GM21515 (cell line): ENCODE measurements around the gene SLC14A1.

Experiments
- ATAC-seq: cut with Tn5 transposase; IDR thresholded peaks from one replicate; pipeline ENCODE4 v1.9.1; 2021; ENCODE audit not compliant: unreplicated experiment

Gene SLC14A1

GRCh38 chr18:45723567-45724355 is at the start of gene SLC14A1:
Gene SLC14A1 (plus strand): TSS chr18:45724181. CDS start chr18:45730321, 6,140 bp downstream.
- no peak for ATAC-seq

GRCh38 chr18:45677276-45677807 is 46.6 kb upstream of the SLC14A1 start:
- no peak for ATAC-seq

- ATAC-seq, result no peak
These were observed 45.5 kb upstream of the SLC14A1 start for GRCh38 chr18:45678441-45678840.

DNA sequence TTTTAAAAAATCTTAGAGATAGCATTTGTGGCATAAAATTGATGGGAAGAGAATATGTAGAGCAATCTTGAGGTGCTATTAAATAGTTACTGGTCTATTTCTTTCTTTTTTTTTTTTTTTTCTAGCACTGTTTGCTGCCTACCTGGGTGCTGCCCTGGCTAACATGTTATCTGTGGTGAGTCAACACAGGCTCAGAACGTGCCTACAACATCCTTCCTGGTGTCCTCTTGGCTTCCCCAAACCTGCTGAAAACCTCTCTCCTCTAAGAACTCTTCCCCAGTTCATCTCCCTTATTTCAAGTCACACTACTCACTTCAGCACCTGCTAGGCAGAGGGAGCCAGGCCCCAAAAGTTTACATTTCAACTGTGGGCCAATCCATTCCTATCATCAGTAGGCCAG is 45.1 kb upstream of the SLC14A1 start:
- ATAC-seq, result no peak

DNA sequence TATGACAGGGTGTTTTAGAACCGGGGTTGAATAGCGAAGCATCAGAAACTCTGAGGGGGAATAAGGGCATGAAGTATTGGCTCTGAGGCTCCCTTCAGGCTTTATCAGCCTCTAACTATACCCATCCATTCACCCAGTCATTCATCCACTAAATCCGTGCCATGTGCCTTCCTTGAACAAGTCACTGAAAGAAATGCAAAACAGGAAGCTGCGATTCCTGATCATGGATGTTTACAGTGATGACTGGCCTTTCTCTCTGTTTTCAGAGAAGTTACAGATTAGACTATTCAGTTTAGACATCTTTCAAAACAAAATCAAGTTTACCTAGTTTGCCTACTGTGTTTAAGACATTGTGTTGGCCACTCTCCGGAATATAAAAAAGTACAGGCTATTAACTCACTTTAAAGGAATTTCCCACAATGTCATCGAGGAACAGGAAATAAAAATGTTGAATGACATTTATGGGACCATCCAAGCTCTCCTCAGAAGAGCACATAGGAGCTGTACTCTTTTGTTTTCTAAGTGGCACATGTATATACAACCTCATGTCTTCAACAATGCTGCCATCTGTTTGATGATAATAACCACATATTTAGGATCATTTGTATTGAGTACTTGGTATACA is 43.8 kb upstream of the SLC14A1 start:
- no peak for ATAC-seq

DNA sequence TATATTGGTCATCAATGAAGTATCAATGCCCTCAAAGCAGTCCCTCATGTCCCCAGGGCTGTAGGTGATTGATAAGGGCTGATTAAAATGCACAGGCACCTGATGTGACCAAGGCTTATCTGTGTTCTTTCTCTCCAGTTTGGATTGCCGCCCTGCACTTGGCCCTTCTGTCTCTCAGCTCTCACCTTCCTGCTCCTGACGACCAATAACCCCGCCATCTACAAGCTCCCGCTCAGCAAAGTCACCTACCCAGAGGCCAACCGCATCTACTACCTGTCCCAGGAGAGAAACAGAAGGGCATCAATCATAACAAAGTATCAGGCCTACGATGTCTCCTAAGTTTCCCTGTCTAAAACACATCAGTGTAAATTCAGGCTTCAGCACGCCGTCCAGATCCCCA is 41.8 kb upstream of the SLC14A1 start:
- no peak for ATAC-seq

DNA sequence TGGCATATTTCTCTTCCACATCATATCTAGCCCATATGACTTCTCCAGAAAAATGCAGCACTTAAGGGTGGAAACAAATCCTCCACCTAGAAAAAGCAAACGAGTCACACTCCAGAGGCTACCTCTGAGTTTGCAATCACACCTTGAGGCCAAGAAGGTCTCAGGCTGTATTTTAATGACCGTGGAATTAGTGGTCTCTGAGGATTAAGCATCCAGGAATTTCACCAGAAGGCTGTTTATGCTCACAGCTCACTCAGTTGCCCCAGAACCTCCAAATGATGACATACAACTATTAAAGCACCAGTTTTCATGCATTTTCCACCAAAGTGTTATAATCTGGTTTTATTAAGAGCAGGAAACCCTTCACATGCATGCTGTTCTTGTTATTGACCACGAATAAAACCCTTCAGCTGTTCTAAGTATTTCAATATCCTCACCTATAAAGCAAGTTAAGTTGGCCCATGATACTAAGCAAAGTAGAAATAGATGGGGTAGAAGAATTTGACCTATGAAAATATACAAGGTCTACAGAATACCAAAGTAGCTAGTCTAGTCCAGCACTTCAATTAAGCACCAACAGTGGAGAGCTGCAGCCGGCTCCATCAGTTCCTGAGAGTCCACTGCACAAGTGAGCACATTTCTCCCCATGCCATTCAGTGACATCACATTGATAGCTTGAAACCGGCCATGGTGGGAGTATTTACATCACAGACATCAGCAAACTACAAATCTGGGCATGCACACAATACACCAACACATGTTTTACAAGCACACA is 39.5 kb upstream of the SLC14A1 start:
- no peak for ATAC-seq

DNA sequence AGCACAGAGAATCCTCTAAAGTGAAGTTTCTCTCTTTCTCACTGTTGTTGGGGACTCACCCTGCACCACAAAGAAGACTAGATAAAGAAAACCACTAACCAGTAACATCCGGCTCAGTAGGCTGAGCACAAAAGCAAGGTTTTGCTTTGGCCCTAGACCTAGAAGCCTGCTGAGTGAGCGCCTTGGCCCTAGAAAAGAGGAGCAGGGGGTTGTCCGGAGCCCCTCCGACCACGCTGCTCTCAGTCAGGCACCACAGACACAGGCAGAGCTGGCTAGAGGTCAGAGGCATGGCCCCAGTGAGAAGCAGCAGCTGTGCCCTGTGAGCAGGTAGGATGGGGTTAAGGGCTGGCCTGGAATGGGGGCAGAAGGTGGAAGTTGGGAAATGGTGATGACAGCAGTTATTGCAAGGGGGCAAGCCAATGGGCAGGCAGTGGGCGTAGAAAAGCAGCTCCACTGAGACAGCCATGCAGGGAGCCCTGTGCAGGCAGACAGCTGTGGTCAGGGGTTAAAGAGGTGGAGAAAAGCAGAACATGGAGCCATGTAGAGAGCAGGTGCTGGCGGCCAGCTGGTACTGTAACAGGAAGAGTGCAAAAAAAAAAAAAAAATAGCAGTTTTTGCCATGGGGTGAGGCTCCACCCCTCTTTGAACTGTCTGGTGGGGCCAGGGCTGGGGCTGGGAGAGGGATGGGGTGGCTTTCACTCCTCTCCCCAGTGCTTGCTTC is 36.9 kb upstream of the SLC14A1 start:
- peak; percentile 87 for ATAC-seq

- peak; percentile 31 for ATAC-seq
These were observed 36.4 kb upstream of the SLC14A1 start for GRCh38 chr18:45687621-45688020.

GRCh38 chr18:45688113-45688512 is 35.9 kb upstream of the SLC14A1 start:
- no peak for ATAC-seq

- ATAC-seq, result no peak
These were observed 35.1 kb upstream of the SLC14A1 start for GRCh38 chr18:45688833-45689232.

DNA sequence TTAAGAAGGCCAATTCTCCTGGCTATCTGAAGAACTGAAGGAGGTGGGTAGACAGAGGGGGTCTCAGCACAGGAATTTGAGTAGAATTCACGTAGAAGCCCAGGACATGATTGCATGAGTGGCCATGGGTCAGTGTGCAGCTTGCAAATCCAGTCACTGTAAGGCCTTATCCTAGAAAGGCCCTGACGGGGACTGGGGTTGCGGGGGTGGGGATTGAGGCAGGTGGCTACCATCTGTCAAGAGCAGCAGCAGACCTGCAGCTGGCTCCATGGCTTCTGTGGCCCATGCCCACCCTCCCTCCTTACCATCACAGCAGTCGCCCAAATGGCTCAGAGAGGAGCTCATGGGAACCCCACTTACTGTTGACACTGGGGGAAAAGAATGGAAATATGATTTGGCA is 34.6 kb upstream of the SLC14A1 start:
- ATAC-seq, result no peak

DNA sequence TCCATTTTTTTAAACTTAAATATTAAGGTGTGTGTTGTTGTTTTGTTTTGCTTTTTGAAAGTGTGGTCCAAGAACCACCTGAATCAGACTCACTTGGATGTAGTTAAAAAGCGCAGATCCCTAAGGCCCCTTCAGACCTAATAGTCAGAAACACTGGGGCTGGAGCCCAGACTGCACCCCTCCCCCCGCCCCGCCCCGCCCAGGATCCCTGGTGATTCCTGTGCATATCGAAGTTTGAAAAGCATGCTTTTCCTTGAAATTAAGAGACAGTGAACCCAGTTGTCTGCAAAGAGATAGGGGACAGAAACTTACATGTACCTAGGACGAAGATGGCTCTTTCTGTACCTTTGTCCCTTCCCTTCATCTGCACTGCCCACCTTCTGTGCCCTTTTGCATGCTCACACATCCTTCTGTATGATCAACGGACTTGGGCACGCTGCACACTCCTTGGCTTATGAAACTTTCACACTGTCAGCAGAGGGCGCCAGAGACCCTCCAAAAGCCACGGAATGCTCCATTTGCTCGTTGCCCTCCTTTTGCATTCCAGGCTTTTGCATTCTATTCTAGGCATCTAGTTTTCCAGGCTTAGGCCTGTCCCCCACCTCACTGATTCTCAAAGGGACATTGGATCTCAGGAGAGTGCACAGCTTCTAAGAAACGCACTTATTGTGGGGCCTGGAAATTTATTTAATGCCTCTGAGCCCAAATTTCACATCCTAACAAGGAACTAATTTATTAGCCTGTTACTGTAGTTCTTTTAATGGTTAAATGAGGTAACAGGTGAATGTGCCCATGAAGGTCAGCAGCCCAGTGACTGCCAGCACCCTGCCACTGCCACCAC is 32.8 kb upstream of the SLC14A1 start:
- no peak for ATAC-seq

- ATAC-seq, result no peak
These were observed 32.2 kb upstream of the SLC14A1 start for GRCh38 chr18:45691816-45692179.

DNA sequence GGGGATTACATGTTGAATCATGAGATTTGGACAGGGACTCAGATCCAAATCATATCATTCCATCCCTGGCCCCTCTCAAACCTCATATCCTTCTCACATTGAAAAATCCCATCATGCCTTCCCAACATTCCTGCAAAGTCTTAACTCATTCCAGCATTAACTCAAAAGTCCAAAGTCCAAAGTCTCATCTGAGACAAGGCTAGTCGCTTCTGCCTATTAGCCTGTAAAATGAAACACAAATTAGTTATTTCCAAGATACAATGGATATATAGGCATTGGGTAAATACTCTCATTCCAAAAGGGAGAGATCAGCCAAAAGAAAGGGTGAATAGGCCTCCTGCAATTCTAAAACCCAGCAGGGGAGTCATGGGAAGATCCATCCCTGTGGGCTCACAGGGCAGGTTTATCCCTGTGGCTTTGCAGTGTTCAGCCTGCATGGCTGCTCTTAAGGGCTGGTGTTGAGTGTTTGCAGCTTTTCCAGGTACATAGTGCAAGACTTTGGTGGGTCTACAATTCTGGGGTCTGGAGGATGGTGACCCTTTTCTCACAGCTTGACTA is 21.2 kb upstream of the SLC14A1 start:
- ATAC-seq, result no peak

DNA sequence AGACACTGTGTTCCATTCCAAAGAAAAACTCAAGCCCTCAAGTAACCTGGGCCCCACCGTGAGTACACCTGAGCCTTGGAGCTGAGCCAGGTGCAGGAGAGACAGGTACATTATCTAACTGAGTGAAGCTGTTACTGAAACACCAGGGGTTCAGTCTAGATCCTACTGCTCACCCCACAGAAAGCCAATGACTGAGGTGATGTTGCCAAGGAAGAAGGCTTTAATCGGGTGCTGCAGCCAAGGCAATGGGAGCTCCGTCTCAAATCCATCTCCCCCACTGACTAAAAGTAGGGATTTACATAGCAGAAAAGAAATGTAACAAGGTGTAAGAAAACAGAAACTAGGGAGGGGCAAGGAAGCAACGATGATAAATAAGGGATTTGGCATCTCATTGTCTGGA is 15.2 kb upstream of the SLC14A1 start:
- ATAC-seq, result no peak

DNA sequence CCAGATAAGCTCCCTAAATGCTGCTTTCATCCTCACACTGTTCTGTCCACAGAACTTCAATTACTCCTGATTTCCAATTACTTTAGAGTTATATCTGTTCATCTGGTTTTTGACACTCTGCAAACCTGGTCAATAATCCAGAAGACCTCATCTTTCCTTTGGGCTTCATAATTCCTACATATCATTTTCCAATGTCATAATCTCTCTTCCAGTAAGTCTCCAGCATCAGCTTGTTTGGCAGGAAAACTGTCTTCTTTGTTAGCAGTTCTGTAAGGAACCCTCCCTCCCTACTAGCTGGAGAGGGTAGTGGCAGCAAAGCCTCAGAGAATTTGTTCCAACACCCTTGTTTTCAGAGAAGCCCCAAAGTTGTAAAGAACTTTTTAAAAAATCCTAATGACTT is 11.9 kb upstream of the SLC14A1 start:
- no peak for ATAC-seq

DNA sequence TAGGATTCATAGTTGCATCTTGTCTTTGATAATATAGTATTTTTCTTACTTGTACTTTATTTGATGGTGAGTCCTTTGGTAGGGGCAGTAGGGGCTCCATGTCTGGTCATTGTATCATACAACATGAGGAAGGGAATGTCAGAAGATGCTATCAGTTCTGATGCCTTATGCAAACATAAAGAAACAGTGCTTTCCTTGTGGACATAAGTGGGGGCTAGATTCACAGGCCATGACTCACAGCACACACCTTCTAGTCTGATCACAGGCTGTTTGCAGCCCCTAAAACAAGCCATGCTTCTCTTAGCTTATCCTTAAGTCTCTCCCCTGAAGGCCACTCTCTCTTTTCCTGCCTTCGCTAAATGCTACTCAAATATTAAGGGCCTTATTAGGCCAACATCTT is 10.7 kb upstream of the SLC14A1 start:
- no peak for ATAC-seq

- ATAC-seq, result no peak
These were observed 8.7 kb upstream of the SLC14A1 start for GRCh38 chr18:45715212-45715780.

GRCh38 chr18:45719106-45719505 is 4.9 kb upstream of the SLC14A1 start:
- ATAC-seq, result no peak
